ENCODE data around the gene CENPM. TPM values are rescaled to one million over a fixed set of nuclear protein-coding genes. Genes with fewer than 3 reads are reported as not detected.

CENPM gene
- total RNA-seq, 3 donors from 2014 or later = 3.2 to 18.8 (median 7.5) TPM

DNA sequence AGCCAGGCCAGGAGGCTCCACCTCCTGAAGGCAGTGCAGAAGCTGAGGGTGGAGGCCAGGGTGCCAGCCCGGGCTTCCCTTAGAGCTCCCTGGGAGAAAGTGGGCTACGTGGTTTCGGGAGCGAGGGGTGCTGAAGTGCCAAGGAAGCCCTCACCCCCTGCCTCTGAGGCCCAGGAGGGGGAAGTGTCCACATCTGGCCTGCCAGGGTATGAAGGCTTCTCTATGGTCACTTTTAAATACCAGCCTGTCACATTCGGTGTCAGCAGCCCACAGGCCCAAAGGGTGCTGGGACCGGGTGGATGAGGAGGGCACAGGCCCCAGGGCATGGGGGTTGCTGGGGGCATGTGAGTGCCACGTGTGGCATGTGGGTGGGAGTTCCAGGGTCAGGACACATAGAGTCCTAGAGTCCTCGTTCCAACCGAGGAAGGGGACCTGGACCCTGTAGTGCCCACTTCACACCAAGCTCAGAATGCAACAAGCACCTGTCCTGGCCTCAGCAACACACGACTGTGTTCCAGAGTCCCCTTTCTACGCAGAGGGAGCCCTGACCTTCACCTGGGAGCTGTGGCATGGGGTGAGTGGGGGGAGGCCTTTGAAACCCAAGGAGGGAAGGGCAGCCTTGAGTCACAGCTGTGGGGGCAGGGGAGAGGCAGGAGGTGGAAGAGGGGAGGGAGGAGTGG is 33.8 kb downstream of the CENPM start:
- intact Hi-C loops (cut with DNase I, micrococcal nuclease) = no loop called here
- ATAC-seq (no peak), DNase-seq (no peak)
- H3K36me3 ChIP-seq (ENCODE audit: low read depth) = no peaks in the 10 kb centered on the region
- no peak overlapping the region for H3K4me3 ChIP-seq
- no peaks in the 10 kb centered on the region for H3K9me3 ChIP-seq
- H3K4me1 ChIP-seq (ENCODE audit: low read depth) = peaks cover 30% of the 10 kb centered on the region
- TF ChIP-seq, protein P1, sequence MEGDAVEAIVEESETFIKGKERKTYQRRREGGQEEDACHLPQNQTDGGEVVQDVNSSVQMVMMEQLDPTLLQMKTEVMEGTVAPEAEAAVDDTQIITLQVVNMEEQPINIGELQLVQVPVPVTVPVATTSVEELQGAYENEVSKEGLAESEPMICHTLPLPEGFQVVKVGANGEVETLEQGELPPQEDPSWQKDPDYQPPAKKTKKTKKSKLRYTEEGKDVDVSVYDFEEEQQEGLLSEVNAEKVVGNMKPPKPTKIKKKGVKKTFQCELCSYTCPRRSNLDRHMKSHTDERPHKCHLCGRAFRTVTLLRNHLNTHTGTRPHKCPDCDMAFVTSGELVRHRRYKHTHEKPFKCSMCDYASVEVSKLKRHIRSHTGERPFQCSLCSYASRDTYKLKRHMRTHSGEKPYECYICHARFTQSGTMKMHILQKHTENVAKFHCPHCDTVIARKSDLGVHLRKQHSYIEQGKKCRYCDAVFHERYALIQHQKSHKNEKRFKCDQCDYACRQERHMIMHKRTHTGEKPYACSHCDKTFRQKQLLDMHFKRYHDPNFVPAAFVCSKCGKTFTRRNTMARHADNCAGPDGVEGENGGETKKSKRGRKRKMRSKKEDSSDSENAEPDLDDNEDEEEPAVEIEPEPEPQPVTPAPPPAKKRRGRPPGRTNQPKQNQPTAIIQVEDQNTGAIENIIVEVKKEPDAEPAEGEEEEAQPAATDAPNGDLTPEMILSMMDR (IDR thresholded peaks at IDR 0.05) = no peak

DNA sequence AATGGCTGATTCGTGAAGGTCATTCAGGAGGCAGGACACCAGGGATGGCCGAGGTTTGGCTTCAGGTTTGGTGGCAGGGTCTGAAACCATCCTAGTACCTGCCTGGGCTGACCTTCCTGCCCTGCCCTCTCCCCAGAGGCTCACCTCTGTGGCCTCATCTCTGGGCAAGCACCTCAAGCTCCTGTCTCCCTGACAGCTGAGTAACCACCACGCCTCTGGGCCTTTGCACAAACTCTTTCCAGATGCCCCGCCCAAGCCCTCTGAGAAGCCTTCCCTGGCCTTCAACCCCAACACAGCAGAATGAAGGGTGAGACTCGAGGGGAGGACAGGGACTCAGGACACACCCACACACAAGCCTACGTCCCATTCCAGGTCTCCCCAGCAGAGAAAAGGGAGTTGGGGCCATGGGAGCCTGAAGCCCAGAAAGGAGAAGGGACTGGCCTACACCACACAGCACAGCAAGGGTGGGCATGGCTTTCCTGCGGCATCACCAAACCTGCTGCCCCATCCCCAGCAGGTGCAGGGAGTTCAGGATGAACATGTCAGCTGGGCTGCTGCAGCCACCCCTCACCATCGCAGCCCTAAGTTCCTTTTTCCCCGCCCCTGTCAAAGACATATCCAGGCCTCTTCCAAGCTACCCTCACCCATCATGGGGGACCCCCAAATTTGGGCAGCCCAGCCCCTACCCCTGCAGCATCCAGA is 34.5 kb downstream of the CENPM start:
- Histone ChIP-seq H3K36me3 (ENCODE audit: low read depth) (no peaks in the 10 kb centered on the region), H3K9me3 (no peaks in the 10 kb centered on the region), H3K4me3 (no peak overlapping the region), H3K4me1 (ENCODE audit: low read depth) (peaks cover 29% of the 10 kb centered on the region)
- intact Hi-C loops (cut with DNase I, micrococcal nuclease) = no loop called here
- ATAC-seq (no peak), DNase-seq (no peak)
- TF ChIP-seq, protein P1 (IDR thresholded peaks at IDR 0.05) = no peak

DNA sequence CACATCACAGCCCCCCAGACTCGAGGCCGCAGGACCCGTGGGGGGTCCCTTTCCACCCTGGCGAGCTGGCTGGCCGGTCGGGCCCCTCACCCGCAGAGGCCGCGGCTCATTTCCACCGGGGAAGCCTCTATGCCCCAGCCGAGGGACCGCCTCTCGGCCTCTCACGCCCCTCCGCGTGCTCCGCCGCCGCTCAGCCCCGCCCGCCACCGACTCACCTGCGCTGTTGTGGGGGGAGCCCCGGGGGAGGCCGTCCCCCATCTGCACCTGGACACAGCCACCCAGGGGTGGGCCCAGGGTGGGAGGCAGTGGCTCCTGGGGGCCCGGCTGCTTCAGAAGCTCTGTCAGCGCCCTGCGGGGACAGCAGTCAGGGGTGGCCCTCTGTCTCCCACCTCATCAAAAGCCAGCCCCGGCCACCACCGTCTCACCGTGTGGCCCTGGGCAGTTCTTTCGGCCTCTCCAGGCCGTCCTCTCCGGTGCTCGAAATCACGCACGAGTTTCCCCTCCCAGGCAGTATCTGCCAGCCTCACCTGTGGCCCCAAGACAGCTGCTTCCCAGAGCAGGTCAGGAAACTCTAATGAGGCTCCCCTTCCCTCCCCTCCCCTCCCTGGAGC is 35.8 kb downstream of the CENPM start:
- no peak for ATAC-seq

DNA sequence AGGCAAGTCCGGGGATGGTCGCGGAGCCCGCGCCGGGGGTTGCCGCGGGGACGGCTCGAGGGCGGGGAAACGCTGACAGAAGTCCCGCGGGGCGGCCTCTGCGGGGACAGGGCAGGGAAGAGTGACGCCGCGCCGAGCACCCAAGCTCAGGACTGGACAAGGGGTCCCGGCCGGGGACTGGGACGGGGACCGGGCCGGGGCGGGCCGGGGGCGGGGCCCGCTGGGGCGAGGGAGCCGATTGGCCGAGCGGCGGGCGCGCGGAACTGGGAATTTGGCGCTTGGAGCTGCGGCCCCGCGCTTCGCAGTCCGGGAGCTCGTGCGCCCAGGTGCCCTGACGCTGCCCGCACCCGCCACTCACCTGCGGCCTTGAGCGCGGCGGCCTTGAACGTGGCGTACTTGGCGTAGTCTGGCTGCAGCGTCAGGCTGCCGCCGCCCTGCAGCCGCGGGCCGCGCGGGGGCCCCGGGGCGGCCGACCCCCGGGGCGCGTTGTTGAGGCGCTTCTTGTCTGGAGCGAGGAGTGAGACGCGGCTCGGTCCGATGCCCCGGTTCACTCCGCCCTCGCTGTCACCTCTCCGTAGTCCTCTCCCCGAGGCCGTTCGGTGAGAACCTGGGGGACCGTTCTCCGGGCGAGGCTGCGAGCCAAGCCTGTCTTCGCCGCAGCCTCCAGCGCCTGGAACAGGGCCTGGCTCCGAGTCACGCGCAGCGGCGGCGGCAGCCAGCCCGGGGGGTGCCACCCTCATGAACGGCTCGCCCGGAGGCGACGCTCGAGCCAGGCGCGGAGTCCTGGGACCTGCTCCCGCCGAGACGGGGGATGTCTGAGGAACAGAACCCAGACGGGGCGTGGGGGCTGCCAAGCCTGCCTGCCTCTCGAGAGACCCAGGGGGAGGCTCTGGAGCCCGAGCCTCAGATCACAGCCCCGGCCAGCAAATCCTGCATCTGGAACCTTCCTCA is 36.6 kb downstream of the CENPM start:
- H3K9me3 ChIP-seq = no peaks in the 10 kb centered on the region
- intact Hi-C loops (cut with DNase I, micrococcal nuclease) = no loop called here
- TF ChIP-seq, protein P1 (IDR thresholded peaks at IDR 0.05) = no peak
- peak in 1 of 3 donors; percentile 55 for DNase-seq
- no peak overlapping the region for H3K4me3 ChIP-seq
- H3K4me1 ChIP-seq (ENCODE audit: low read depth) = peaks cover 26% of the 10 kb centered on the region
- peaks cover 3% of the 10 kb centered on the region for H3K36me3 ChIP-seq (ENCODE audit: low read depth)
- peak; percentile 35 for ATAC-seq

More for the DNA sequence above, 35.8 kb downstream of the CENPM start:
- TF ChIP-seq, protein P1 (IDR thresholded peaks at IDR 0.05) = no peak
- DNase-seq = no peak
- H3K4me1 ChIP-seq (ENCODE audit: low read depth) = peaks cover 29% of the 10 kb centered on the region
- no peak overlapping the region for H3K4me3 ChIP-seq
- intact Hi-C loops (cut with DNase I, micrococcal nuclease) = no loop called here
- no peaks in the 10 kb centered on the region for H3K9me3 ChIP-seq
- H3K36me3 ChIP-seq (ENCODE audit: low read depth) = no peaks in the 10 kb centered on the region

All from mucosa of descending colon (tissue), 3 donors.